Mucosa of gallbladder (tissue), 1 donor: ENCODE data around the gene TMLHE. TPM values are rescaled to one million over a fixed set of nuclear protein-coding genes. Genes with fewer than 3 reads are reported as not detected.
"Not testable (repeated sequence)": the region's sequence is repeated elsewhere in the genome, so short reads cannot be mapped to it uniquely, and the experiment has no call there.

Source experiments
- DNase-seq: peaks from one replicate; pipeline ENCODE4 v3.0.0-alpha.2; 2020; ENCODE audit warnings: low spot score
- total RNA-seq: library from RNA; stranded (reverse); gene quantifications from one replicate; pipeline ENCODE4 v1.2.1, GENCODE V29; 2021
- donor health status: DM: no; HTN: no; CAD: no.

The TMLHE gene
- total RNA-seq, 1 donor from 2014 or later = 20.1 TPM

DNA sequence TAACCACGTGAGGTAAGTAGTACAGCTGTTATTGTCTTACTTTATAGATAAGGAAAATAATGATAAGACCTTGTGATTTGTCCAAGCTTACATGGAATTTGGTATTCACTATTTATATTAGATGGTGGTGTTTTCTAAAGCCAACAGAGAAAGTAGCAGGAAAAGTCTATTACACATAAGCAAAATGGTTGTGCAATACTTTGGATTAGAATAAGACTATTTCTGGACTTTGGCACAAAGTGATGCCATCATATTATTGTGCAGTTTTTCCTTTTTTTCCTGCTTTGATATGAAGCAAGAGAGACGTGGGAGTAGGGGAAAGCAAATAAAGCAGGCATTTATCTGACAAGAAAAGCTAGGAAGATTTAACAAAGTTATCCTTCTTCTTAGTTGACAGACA, 117.6 kb downstream of the TMLHE start:
- DNase-seq = not testable (repeated sequence)

GRCh38 chrX:155491421-155491820, 121.3 kb downstream of the TMLHE start:
- DNase-seq = not testable (repeated sequence)

GRCh38 chrX:155477136-155477535, 135.6 kb downstream of the TMLHE start:
- not testable (repeated sequence) for DNase-seq

GRCh38 chrX:155466269-155466938, 146.3 kb downstream of the TMLHE start:
- not testable (repeated sequence) for DNase-seq

- not testable (repeated sequence) for DNase-seq
Measured at GRCh38 chrX:155460501-155460900, 152.3 kb downstream of the TMLHE start.

DNA sequence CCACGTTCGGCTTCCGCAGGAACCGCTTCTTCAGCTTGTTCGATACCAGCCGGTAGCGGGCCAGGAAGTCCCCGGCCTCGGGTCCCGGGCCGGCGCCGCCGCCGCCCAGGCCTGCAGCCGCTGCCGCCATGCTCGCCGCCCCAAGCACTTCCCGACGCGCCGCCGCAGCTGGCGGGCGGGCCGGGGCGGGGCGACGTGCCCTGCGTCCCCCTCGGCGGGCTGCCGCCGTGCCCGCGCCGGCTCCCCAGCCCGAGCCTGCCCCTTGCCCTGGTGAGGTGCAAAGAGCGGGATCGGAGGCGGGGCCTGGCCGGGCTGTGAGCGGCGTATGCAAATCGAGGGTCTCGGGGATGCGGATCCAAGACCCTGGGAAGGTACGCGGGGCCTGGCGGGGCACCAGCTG, 154.3 kb downstream of the TMLHE start, which contains the start of gene F8A3:
Gene F8A3 (minus strand): TSS at position 150 of the 400 bp plus-strand sequence. CDS start 20 bp downstream, at position 130.
- not testable (repeated sequence) for DNase-seq

- DNase-seq = not testable (repeated sequence)
Measured at GRCh38 chrX:155457761-155458447, 154.8 kb downstream of the TMLHE start.

DNA sequence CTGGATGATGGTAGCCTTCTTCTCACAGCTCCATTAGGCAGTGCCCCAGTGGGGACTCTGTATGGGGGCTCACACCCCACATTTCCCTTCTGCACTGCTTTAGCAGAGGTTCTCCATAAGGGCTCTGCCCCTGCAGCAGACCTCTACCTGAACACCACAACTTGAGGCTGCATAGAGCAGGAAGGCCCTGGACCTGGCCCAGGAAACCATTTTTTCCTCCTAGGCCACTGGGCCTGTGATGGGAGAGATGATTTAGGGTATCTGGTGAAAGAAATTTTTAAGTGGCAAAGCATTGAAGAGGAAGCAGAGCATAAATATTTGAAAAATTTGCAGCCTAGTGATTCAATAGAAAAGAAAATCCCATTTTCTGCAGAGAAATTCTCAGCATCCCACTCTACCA, 171.7 kb downstream of the TMLHE start:
- no peak for DNase-seq

Other genes with a start within 250 kb of the TMLHE start
- not detected for gene F8A2, start 230.9 kb downstream of the TMLHE start, total RNA-seq
- 11.1 TPM for gene F8A3, start 154.3 kb downstream of the TMLHE start, total RNA-seq
- 0.86 TPM for gene SPRY3, start 366 bp downstream of the TMLHE start, total RNA-seq